Activated naive CD4-positive, alpha-beta T cell treated with anti-CD3 and anti-CD28 coated beads for 36 hours (primary cell): Measurements from ENCODE around the gene PBX4. TPM values are rescaled to one million over a fixed set of nuclear protein-coding genes. Genes with fewer than 3 reads are reported as not detected.

ENCODE experiments used
- CTCF ChIA-PET: fragments of 350-600 bp; sonication (Branson Sonifier 250); formaldehyde crosslinking; loops from one replicate; lab custom pipeline; 2021; ENCODE audit warnings: antibody characterized with exemption; lab: Charles Lee
- DNase-seq: peaks from one replicate; pipeline ENCODE4 v3.0.0-alpha.2; 2020
- H3K27ac Mint-ChIP-seq: one replicate; pipeline ENCODE4 v1.8.0; 2021; ENCODE audit warnings: mild to moderate bottlenecking, mixed read lengths
- H3K27me3 Mint-ChIP-seq: one replicate; pipeline ENCODE4 v1.8.0; 2021; ENCODE audit warnings: low read depth, mixed read lengths
- H3K36me3 Mint-ChIP-seq: one replicate; pipeline ENCODE4 v1.8.0; 2021; ENCODE audit warnings: low read depth, mixed read lengths
- H3K4me1 Mint-ChIP-seq: one replicate; pipeline ENCODE4 v1.8.0; 2021; ENCODE audit warnings: low read depth, mixed read lengths
- H3K4me3 Mint-ChIP-seq: one replicate; pipeline ENCODE4 v1.8.0; 2021; ENCODE audit warnings: mild to moderate bottlenecking, moderate library complexity, mixed read lengths
- H3K9me3 Mint-ChIP-seq: one replicate; pipeline ENCODE4 v1.8.0; 2021; ENCODE audit warnings: mixed read lengths
- intact Hi-C: fragments of 100-400 bp; cut with micrococcal nuclease; formaldehyde crosslinking; loops from one replicate; pipeline ENCODE4 v1.15.1; 2023
- total RNA-seq, 2 experiments: library from RNA; stranded (reverse); gene quantifications; one replicate each; pipeline ENCODE4 v1.2.3, GENCODE V29; 2021

Gene PBX4
- total RNA-seq, 2 experiments from 2014 or later: 13.5 to 17.5 TPM

DNA sequence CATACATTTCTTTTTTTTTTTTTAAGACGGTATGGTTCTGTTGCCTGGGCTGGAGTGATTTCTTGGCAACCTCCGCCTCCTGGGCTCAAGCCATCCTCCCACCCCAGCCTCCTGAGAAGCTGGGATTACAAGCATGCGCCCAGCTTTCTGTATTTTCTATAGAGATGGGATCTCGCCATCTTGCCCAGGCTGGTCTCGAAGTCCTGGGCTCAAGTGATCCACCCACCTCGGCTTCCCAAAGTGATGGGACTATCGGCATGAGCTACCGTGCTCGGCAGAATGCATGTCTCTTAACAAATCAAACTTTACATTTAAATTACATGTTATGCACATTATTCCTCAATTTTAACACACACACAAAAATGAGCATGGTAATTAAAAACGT lies 101.3 kb downstream of the PBX4 start:
- DNase-seq: no peak
- Mint-ChIP-seq H3K36me3 (peaks cover 25% of the 10 kb centered on the region), H3K4me3 (peak overlapping the region; percentile 86), H3K27ac (peak overlapping the region; percentile 96), H3K4me1 (peaks cover 45% of the 10 kb centered on the region), H3K27me3 (no peaks in the 10 kb centered on the region), H3K9me3 (no peaks in the 10 kb centered on the region)
- CTCF ChIA-PET: interaction anchor here (1.0 to 1.2 kb wide), 2 partner anchors 16 to 70 kb away, joined by 3 to 5 read pairs; no protein-coding TSS in a partner anchor
- intact Hi-C loops: loop anchor here (5.0 kb wide), 1 partner anchor 125 kb away; the partner anchor contains the start of gene GMIP

DNA sequence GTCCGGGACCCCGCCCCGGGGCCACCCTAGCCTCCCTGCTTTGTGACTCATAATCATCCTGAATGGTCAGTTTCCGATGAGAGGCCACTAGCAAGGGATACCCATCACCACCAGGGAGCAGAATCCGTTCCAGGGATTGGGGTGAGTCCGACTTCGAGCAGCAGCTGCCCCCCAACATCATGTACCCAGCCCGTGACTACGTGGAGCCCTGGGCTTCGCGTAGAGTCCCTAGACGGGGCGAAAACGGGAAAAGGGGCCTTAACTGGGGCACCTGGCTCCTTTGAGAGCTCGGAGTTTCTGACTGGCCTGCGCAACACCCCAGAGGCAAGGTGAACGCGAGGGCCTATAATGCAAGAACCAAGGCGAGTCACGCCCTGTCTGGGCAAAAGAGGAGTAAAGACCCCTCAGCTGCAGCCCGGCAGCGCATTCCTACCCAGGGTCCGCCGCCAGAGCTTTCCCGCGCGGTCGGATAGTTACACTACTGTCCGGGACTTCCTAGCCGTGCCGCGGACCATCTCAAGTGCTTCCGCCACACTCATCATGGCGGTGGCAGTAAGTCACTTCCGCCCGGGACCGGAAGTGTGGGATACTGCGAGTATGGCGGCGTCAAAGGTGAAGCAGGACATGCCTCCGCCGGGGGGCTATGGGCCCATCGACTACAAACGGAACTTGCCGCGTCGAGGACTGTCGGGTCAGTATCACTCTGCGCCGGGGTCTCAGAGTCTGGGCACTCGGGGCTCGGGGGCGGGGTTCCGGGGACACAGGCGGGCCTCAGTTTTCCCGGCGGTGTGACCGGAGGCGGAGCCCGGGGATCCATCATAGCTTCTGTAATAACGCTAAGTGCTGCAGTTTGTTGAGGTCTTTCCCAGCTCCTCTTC lies 102.6 kb downstream of the PBX4 start, which contains the start of gene NDUFA13:
TSS of gene NDUFA13 (plus strand) at position 584 of the 878 bp plus-strand sequence. CDS start at position 598, 14 bp downstream.
- peak within 1 kb of the TSS; percentile 86 for H3K4me3 Mint-ChIP-seq
- no peaks in the 10 kb centered on the region for H3K9me3 Mint-ChIP-seq
- intact Hi-C loops: loop anchor here (1.0 to 5.0 kb wide), 4 partner anchors 27 to 324 kb away; partner anchors contain the start of genes BORCS8, GMIP and RFXANK
- H3K27ac Mint-ChIP-seq: peak within 1 kb of the TSS; percentile 96
- peaks cover 35% of the 10 kb centered on the region for H3K4me1 Mint-ChIP-seq
- CTCF ChIA-PET: interaction anchor here (0.6 to 1.4 kb wide), 3 partner anchors 15 to 36 kb away, joined by 3 to 5 read pairs (median 3); no protein-coding TSS in a partner anchor
- H3K27me3 Mint-ChIP-seq: no peaks in the 10 kb centered on the region
- H3K36me3 Mint-ChIP-seq: peaks cover 21% of the 10 kb centered on the region
- DNase-seq: peak; percentile 96

GRCh38 chr19:19514881-19515641 lies 103.4 kb downstream of the PBX4 start, which contains the start of gene TSSK6:
TSSK6 (minus strand) TSS chr19:19515548; CDS start chr19:19515427, 121 bp downstream.
- intact Hi-C loops: loop anchor here (5.0 kb wide), 1 partner anchor 127 kb away; the partner anchor contains the start of gene GMIP
- DNase-seq: no peak
- H3K36me3 Mint-ChIP-seq: peaks cover 15% of the 10 kb centered on the region
- H3K9me3 Mint-ChIP-seq: no peaks in the 10 kb centered on the region
- peaks cover 30% of the 10 kb centered on the region for H3K4me1 Mint-ChIP-seq
- H3K4me3 Mint-ChIP-seq: peak within 1 kb of the TSS; percentile 86
- H3K27ac Mint-ChIP-seq: peak within 1 kb of the TSS; percentile 96
- H3K27me3 Mint-ChIP-seq: no peaks in the 10 kb centered on the region
- CTCF ChIA-PET: interaction anchor here (1.0 to 1.4 kb wide), 2 partner anchors 15 to 17 kb away, joined by 3 to 5 read pairs; no protein-coding TSS in a partner anchor

- no peaks in the 10 kb centered on the region for H3K27me3 Mint-ChIP-seq
- no peak for DNase-seq
- intact Hi-C loops: no loop called here
- H3K4me1 Mint-ChIP-seq: peaks cover 22% of the 10 kb centered on the region
- peak overlapping the region; percentile 39 for H3K4me3 Mint-ChIP-seq
- H3K27ac Mint-ChIP-seq: no peak overlapping the region
- CTCF ChIA-PET: no interaction called here
- H3K36me3 Mint-ChIP-seq: peaks cover 9% of the 10 kb centered on the region
- no peaks in the 10 kb centered on the region for H3K9me3 Mint-ChIP-seq
These were observed 104.3 kb downstream of the PBX4 start for GRCh38 chr19:19514215-19514657.

- H3K27ac Mint-ChIP-seq: no peak overlapping the region
- H3K4me1 Mint-ChIP-seq: peaks cover 19% of the 10 kb centered on the region
- intact Hi-C loops: no loop called here
- no peak for DNase-seq
- CTCF ChIA-PET: no interaction called here
- peak overlapping the region; percentile 39 for H3K4me3 Mint-ChIP-seq
- H3K27me3 Mint-ChIP-seq: no peaks in the 10 kb centered on the region
- H3K9me3 Mint-ChIP-seq: no peaks in the 10 kb centered on the region
- H3K36me3 Mint-ChIP-seq: peaks cover 6% of the 10 kb centered on the region
These were observed 104.8 kb downstream of the PBX4 start for GRCh38 chr19:19513682-19514081.

Other genes with a start within 250 kb of the PBX4 start
- 100 to 1,000 TPM in 1 of 2 experiments, 10 to 100 TPM in 1; 91.2 to 100 TPM for gene GATAD2A, start 213.0 kb downstream of the PBX4 start, total RNA-seq
- gene TSSK6, start 103.1 kb downstream of the PBX4 start, total RNA-seq: 1 to 10 TPM; 4.5 TPM
- 100 to 1,000 TPM; 351 to 376 TPM for gene NDUFA13, start 102.5 kb downstream of the PBX4 start, total RNA-seq
- 1 to 10 TPM; 6.5 to 7.2 TPM for gene YJEFN3, start 89.8 kb downstream of the PBX4 start, total RNA-seq
- under 1 TPM; 0.14 to 0.22 TPM for gene CILP2, start 80.4 kb downstream of the PBX4 start, total RNA-seq
- 10 to 100 TPM; 20.2 to 20.7 TPM for gene LPAR2, start 9.5 kb upstream of the PBX4 start, total RNA-seq
- 10 to 100 TPM; 38.7 to 40.6 TPM for gene GMIP, start 25.0 kb upstream of the PBX4 start, total RNA-seq
- gene ATP13A1, start 45.0 kb upstream of the PBX4 start, total RNA-seq: 10 to 100 TPM; 48.7 to 55.1 TPM
- 10 to 100 TPM; 51.8 to 54.3 TPM for gene ZNF101, start 50.2 kb upstream of the PBX4 start, total RNA-seq
- 1 to 10 TPM; 8.4 TPM for gene ZNF14, start 114.4 kb upstream of the PBX4 start, total RNA-seq
- 10 to 100 TPM; 32.6 to 34.0 TPM for gene ZNF506, start 203.1 kb upstream of the PBX4 start, total RNA-seq
- gene ZNF253, start 247.2 kb upstream of the PBX4 start, total RNA-seq: 1 to 10 TPM; 6.1 to 9.6 TPM